ENCODE measurements around the gene SRRM2.

The SRRM2 gene

GRCh38 chr16:2739625-2740430 is 12.6 kb upstream of the SRRM2 start:
- DNase-seq (ENCODE audit: low spot score), result no peak

DNA sequence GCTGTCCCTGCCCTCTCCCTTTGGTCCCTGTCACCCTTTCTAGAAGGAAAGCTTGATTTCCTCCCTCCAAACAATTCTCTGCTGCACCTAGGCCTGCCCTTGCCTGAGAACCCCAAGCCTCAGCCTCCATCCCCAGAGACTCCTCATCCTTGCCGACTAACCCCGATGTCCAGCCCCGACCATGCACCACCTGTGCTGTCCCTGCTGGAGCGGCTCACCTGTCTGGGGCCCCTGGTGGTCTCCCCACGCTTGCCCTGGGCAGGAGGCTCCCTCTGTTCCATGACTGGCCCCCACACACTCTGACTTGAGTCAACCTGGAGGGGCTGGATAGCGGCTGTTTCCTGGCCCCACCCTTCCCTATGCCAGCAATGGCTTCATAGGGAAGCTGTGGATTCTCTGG is 12.0 kb upstream of the SRRM2 start:
- no peak for DNase-seq (ENCODE audit: low spot score)

- DNase-seq (ENCODE audit: low spot score), result no peak
Observed at GRCh38 chr16:2741168-2741567, 11.3 kb upstream of the SRRM2 start.

GRCh38 chr16:2742323-2743006 is 10.0 kb upstream of the SRRM2 start:
- no peak for DNase-seq (ENCODE audit: low spot score)

GRCh38 chr16:2743007-2743810 is 9.2 kb upstream of the SRRM2 start:
- no peak for DNase-seq (ENCODE audit: low spot score)

GRCh38 chr16:2744711-2745110 is 7.7 kb upstream of the SRRM2 start:
- DNase-seq (ENCODE audit: low spot score), result no peak

- DNase-seq (ENCODE audit: low spot score), result no peak
Observed at GRCh38 chr16:2745116-2745890, 7.1 kb upstream of the SRRM2 start.

GRCh38 chr16:2745961-2746360 is 6.5 kb upstream of the SRRM2 start:
- no peak for DNase-seq (ENCODE audit: low spot score)

DNA sequence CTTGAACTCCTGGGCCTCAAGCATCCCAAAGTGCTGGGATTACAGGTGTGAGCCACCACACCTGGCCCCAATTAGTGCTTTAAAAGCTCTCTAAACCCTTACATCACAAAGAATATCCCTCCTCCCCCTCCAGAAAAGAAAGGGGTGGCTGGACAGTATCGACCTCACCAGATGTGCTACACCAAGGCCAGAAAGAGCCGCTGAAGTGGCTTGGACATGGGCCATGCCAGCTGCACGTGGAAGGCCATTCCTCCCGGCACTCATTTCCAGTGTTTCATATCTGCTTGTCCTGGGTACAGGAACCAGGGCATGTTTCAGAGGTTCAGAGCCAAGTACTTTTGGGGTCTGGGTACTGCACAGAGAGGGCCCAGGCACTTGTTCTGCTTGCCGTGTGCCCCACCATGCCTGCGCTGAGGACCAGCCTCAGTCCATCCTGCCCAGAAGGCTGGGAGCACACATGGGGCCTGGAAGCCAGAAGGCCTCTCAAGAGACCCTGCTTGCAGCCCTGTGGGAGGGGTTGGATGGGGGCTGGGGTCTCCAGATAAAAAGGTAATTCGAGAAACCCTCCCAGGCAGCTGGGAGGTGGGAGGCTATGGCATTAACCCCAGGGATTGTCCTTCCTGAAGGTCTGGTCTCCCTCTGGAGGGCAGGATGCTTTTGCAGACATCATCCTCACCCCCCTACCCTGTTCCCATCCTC is 3.5 kb upstream of the SRRM2 start:
- DNase-seq (ENCODE audit: low spot score), result no peak

DNA sequence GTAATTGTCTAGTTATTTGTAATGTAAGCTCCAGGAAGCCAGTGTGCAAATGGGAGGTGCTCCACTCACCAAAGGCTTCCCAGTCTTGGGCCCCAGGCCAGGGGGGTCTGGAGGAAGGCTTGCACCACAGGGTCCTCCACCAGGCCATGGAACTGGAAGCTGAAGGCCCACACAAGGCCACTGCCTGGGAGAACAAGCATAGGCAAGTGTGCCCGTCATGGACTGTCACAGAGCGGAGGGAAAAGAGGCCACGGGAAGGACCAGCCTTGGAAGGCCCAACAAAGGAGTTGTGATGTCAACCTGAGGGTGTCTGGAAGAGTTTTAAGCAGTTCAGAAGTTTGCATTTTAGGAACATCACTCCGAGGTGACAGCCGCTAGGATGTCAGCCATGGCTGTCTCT is 3.0 kb upstream of the SRRM2 start:
- no peak for DNase-seq (ENCODE audit: low spot score)

DNA sequence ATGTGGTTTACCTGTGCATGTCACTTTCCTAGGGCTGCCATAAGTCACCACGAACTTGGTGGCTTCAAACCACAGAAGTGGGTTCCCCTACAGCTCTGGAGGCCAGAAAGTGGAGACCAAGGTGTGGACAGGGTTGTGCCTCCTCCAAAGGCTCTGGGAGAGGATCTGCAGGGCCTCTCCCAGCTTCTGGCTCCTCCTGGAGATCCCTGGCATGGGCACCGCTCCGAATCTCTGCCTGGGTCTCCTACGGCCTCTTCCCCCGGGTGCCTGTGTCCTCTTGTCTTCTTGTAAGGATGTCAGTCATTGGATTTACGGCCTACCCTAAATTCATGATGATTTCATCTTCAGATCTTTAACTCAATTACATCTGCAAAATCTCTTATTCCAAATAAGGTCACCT is 2.5 kb upstream of the SRRM2 start:
- no peak for DNase-seq (ENCODE audit: low spot score)

- no peak for DNase-seq (ENCODE audit: low spot score)
Observed at GRCh38 chr16:2751577-2752034, 832 bp upstream of the SRRM2 start.

DNA sequence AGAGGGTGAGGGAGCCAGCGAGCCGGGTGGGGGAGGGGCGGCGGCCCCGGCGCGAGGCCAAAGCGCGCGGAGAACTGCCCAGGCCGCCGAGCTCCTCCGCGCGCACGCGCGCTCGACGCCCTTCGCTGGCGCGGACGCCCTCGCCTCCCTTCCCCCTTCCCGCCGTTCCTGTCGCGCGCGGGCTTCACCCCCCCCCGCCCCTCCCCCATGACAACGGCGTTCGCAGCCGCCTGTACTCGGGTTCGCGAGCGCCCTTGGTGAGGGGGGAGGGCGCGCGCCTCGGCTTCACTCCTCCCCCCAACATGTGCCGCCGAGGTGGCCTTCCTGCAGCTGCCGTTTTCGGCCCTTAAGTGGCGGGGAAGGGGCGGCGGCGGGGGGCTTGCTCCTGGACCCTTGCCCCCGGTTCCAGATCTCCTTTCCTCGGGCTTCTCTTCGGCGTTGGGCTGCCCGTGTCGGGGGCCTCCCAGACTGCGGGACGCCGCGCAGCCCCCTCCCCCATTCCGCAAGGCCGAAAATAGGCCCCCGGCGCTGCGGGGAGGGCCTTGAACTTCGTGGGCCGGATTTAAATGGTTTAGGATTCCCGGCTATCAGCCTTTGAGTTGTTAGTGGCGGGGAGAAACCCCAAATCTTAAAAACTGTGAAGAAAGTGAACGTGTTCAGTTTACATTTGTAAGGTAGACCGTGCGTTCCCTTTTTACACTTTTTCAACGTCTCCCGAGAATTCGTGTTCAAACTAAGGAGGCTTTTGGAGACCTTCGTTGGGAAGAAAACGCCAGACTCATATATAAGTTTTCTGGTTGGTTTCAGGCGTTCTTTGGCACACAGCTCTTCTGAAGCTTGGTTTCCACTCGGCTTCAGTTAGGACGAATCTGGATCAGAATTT is 653 bp downstream of the SRRM2 start:
- peak; percentile 77 for DNase-seq (ENCODE audit: low spot score)

GRCh38 chr16:2753733-2754020 is 1.2 kb downstream of the SRRM2 start:
- DNase-seq (ENCODE audit: low spot score), result no peak

DNA sequence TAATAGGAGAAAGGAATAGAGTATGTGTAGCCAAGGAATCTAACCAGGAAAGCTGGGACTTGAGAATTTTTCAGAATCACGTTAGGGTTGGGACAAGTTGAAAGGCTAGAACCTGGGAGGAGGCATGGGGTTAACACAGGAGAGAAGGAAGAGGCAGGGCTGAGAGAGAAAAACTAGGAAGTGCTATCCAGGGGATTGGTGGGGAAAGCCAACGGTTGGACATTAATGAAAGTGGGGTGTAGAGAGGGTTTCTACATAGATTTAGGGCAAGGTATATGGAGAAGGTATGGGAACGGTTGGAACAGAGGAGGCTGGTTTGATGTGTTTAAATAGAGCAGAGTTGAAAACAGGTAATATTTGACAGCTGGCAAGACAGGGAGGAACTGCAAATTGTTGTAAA is 2.7 kb downstream of the SRRM2 start:
- no peak for DNase-seq (ENCODE audit: low spot score)

DNA sequence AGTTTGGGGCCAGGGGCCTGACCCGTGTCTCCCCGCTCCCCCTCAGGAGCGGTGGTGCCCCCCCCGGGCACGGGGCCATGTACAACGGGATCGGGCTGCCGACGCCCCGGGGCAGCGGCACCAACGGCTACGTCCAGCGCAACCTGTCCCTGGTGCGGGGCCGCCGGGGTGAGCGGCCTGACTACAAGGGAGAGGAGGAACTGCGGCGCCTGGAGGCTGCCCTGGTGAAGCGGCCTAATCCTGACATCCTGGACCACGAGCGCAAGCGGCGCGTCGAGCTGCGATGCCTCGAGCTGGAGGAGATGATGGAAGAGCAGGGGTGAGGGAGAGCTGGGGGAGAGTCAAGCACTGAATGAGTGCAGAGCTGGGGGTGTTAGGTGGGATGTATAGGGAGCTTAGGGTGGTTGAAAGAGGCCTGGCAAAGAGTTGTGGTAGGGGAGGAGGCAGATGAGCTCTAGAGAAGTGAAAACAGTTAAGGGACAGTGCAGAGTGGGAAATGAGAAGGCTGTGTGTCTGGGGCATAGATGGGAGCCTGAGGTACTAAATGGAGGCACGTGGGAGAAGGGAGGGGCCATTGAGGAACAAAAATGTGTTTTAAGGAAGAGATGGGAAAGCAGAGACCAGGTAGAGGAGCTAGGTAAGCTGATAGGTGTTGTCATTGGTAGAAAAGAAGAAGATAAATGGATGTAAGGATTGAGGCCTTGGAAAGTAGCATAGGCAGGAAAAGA is 4.0 kb downstream of the SRRM2 start:
- no peak for DNase-seq (ENCODE audit: low spot score)

- no peak for DNase-seq (ENCODE audit: low spot score)
Observed at GRCh38 chr16:2757344-2757743, 4.9 kb downstream of the SRRM2 start.

DNA sequence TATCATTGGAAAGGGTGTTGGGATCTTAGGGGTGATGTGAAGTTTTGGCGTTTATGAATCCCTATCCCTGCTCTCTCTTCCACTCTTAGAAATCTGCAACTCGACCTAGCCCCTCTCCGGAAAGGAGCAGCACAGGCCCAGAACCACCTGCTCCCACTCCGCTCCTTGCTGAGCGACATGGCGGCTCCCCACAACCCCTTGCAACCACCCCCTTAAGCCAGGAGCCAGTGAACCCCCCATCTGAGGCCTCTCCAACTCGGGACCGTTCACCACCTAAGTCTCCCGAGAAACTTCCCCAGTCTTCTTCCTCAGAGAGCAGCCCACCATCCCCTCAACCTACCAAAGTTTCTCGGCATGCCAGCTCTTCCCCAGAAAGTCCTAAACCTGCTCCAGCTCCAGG is 9.0 kb downstream of the SRRM2 start:
- no peak for DNase-seq (ENCODE audit: low spot score)

GRCh38 chr16:2761886-2762583 is 9.6 kb downstream of the SRRM2 start:
- no peak for DNase-seq (ENCODE audit: low spot score)

All from Ammon's horn (tissue), 1 donor.